Testis (tissue), 3 donors: ENCODE results near the gene NPAS2. TPM values are rescaled to one million over a fixed set of nuclear protein-coding genes. Genes with fewer than 3 reads are reported as not detected.

Experiments
- DNase-seq: peaks from one replicate; pipeline ENCODE4 v3.0.0-alpha.2; 2019
- H3K27ac ChIP-seq, 2 donors: fragments of 200-600 bp; sonication (generic); one replicate each; pipeline ENCODE4 v1.5.1; 2019
- H3K27me3 ChIP-seq: fragments of 200-600 bp; sonication (generic); one replicate; pipeline ENCODE4 v1.5.1; 2019
- H3K36me3 ChIP-seq: fragments of 200-600 bp; sonication (generic); one replicate; pipeline ENCODE4 v1.5.1; 2017; ENCODE audit warnings: low read depth; ENCODE audit errors: missing control alignments
- H3K4me1 ChIP-seq: fragments of 200-600 bp; sonication (generic); one replicate; pipeline ENCODE4 v1.5.1; 2019
- H3K4me3 ChIP-seq, 2 donors: fragments of 200-600 bp; sonication (generic); one replicate each; pipeline ENCODE4 v1.5.1; 2017 to 2019
- H3K9me3 ChIP-seq: fragments of 200-600 bp; sonication (generic); one replicate; pipeline ENCODE4 v1.5.1; 2017
- CTCF ChIP-seq, 3 experiments: fragments of 450-650 bp in 2 of 3; fragments of 200-600 bp in 1 of 3; sonication (generic) in 1 of 3; IDR thresholded peaks; one replicate each; pipeline ENCODE4 v1.5.1; 2016 to 2019; ENCODE audit warnings: antibody characterized with exemption in 3 of 3, mild to moderate bottlenecking in 2 of 3, moderate library complexity in 1 of 3
- POLR2A ChIP-seq: fragments of 450-650 bp; IDR thresholded peaks from one replicate; pipeline ENCODE4 v1.6.1; 2017; ENCODE audit warnings: antibody characterized with exemption, mild to moderate bottlenecking, moderate library complexity
- WGBS, 2 donors: methylation state at CpG; one replicate each; pipeline ENCODE4 v1.1.5; 2018; 5-methylcytosine and 5-hydroxymethylcytosine counted together
- intact Hi-C: fragments of 100-400 bp; cut with DNase I; formaldehyde crosslinking; loops from one replicate; pipeline ENCODE4 v1.15.1; 2023; ENCODE audit warnings: low total_unique reads
- polyA plus RNA-seq: library from polyadenylated mRNA; stranded (reverse); fragments of 350-450 nt; fragmentation: Illumina TruSeq; extraction: RNeasy Lipid Tissue Mini Kit (QIAGEN cat#74804); gene quantifications from one replicate; pipeline ENCODE4 v1.2.3, GENCODE V29; 2014; ENCODE audit warnings: low read depth, low replicate concordance; ENCODE audit not compliant: insufficient read depth
- total RNA-seq, 2 donors: library from RNA; depleted of rRNA; stranded (reverse); fragments of >200 nt; gene quantifications; one replicate each; pipeline ENCODE4 v1.2.3, GENCODE V29; 2016

Gene NPAS2
- total and polyA plus RNA-seq, 3 donors from 2014 or later = 20.4 to 64.2 (median 46.7) TPM

- TF ChIP-seq CTCF (IDR thresholded peaks at IDR 0.05) = no peak
- TF ChIP-seq POLR2A = no peak
- intact Hi-C loops = no loop called here
- Histone ChIP-seq H3K4me3 (no peak overlapping the region), H3K27me3 (no peaks in the 10 kb centered on the region), H3K36me3 (no peaks in the 10 kb centered on the region), H3K9me3 (no peaks in the 10 kb centered on the region), H3K4me1 (no peaks in the 10 kb centered on the region), H3K27ac (no peak overlapping the region)
- DNase-seq = no peak
- WGBS, 2 donors = 64 to 65% methylated on average over 12 of the region's 12 CpGs
Observed at GRCh38 chr2:100778637-100779450, 41.1 kb upstream of the NPAS2 start.

GRCh38 chr2:100779908-100780202 lies 40.1 kb upstream of the NPAS2 start:
- 82 to 88% methylated on average over 3 of the region's 3 CpGs for WGBS, 2 donors
- Histone ChIP-seq H3K9me3 (no peaks in the 10 kb centered on the region), H3K4me1 (no peaks in the 10 kb centered on the region), H3K4me3 (no peak overlapping the region), H3K27me3 (no peaks in the 10 kb centered on the region), H3K27ac (no peak overlapping the region), H3K36me3 (no peaks in the 10 kb centered on the region)
- no peak for DNase-seq
- TF ChIP-seq POLR2A (no peak), CTCF (IDR thresholded peaks at IDR 0.05) (no peak)
- intact Hi-C loops = no loop called here

GRCh38 chr2:100780203-100781008 lies 39.5 kb upstream of the NPAS2 start:
- TF ChIP-seq CTCF (IDR thresholded peaks at IDR 0.05) = no peak
- TF ChIP-seq POLR2A = no peak
- Histone ChIP-seq H3K27me3 (no peaks in the 10 kb centered on the region), H3K36me3 (no peaks in the 10 kb centered on the region), H3K4me3 (no peak overlapping the region), H3K9me3 (no peaks in the 10 kb centered on the region), H3K4me1 (no peaks in the 10 kb centered on the region), H3K27ac (no peak overlapping the region)
- intact Hi-C loops = no loop called here
- no peak for DNase-seq
- WGBS, 2 donors = 57 to 65% methylated on average over 8 of the region's 8 CpGs

- intact Hi-C loops = no loop called here
- H3K9me3 ChIP-seq = no peaks in the 10 kb centered on the region
- no peak overlapping the region for H3K27ac ChIP-seq
- WGBS, 2 donors = 94 to 98% methylated on average over 1 of the region's 1 CpG
- H3K4me1 ChIP-seq = no peaks in the 10 kb centered on the region
- H3K27me3 ChIP-seq = no peaks in the 10 kb centered on the region
- TF ChIP-seq CTCF (IDR thresholded peaks at IDR 0.05) = no peak
- no peak for TF ChIP-seq POLR2A
- H3K36me3 ChIP-seq = no peaks in the 10 kb centered on the region
- no peak overlapping the region for H3K4me3 ChIP-seq
- DNase-seq = no peak
Observed at GRCh38 chr2:100781009-100781325, 39.0 kb upstream of the NPAS2 start.
